Type B pancreatic cell (in vitro differentiated cells): Measurements from ENCODE around the gene CERS3. TPM values are rescaled to one million over a fixed set of nuclear protein-coding genes. Genes with fewer than 3 reads are reported as not detected.

ENCODE experiments used
- DNase-seq: peaks from one replicate; pipeline ENCODE4 v3.0.0; 2021; ENCODE audit warnings: mixed read lengths; ENCODE audit not compliant: unreplicated experiment; ENCODE audit errors: extremely low spot score
- H3K27ac Mint-ChIP-seq: 2 replicates; pipeline ENCODE4 v1.8.0; 2021; ENCODE audit warnings: mild to moderate bottlenecking, mixed read lengths
- H3K27me3 Mint-ChIP-seq: 2 replicates; pipeline ENCODE4 v1.8.0; 2021; ENCODE audit warnings: mixed read lengths
- H3K36me3 Mint-ChIP-seq: 2 replicates; pipeline ENCODE4 v1.8.0; 2021; ENCODE audit warnings: mixed read lengths
- H3K4me1 Mint-ChIP-seq: one replicate; pipeline ENCODE4 v1.8.0; 2021; ENCODE audit warnings: mixed read lengths; ENCODE audit not compliant: unreplicated experiment
- H3K4me3 Mint-ChIP-seq: 2 replicates; pipeline ENCODE4 v1.8.0; 2021; ENCODE audit warnings: mild to moderate bottlenecking, mixed read lengths
- H3K9me3 Mint-ChIP-seq: 2 replicates; pipeline ENCODE4 v1.8.0; 2021; ENCODE audit warnings: mixed read lengths
- CTCF ChIP-seq: fragments of 200-600 bp; sonication (generic); conservative IDR thresholded peaks from 2 replicates; pipeline ENCODE4 v1.5.0; 2021; ENCODE audit warnings: antibody characterized with exemption, mild to moderate bottlenecking
- total RNA-seq: library from RNA; stranded (reverse); gene quantifications from 2 replicates; pipeline ENCODE4 v1.2.1, GENCODE V29; 2021; ENCODE audit warnings: low replicate concordance

Gene CERS3
- total RNA-seq, 1 donor from 2014 or later: 4.6 TPM

GRCh38 chr15:100502651-100503050 is 26.1 kb downstream of the CERS3 start:
- H3K4me3 Mint-ChIP-seq: no peak overlapping the region
- H3K27me3 Mint-ChIP-seq: peaks cover 3% of the 10 kb centered on the region
- H3K4me1 Mint-ChIP-seq: no peaks in the 10 kb centered on the region
- DNase-seq: no peak
- no peaks in the 10 kb centered on the region for H3K36me3 Mint-ChIP-seq
- H3K9me3 Mint-ChIP-seq: no peaks in the 10 kb centered on the region
- no peak for TF ChIP-seq CTCF
- no peak overlapping the region for H3K27ac Mint-ChIP-seq

- no peaks in the 10 kb centered on the region for H3K4me1 Mint-ChIP-seq
- H3K4me3 Mint-ChIP-seq: no peak overlapping the region
- H3K27ac Mint-ChIP-seq: no peak overlapping the region
- H3K9me3 Mint-ChIP-seq: no peaks in the 10 kb centered on the region
- no peaks in the 10 kb centered on the region for H3K36me3 Mint-ChIP-seq
- DNase-seq: no peak
- TF ChIP-seq CTCF: no peak
- H3K27me3 Mint-ChIP-seq: peaks cover 6% of the 10 kb centered on the region
Observed at GRCh38 chr15:100501117-100501516, 27.6 kb downstream of the CERS3 start.

GRCh38 chr15:100500226-100500990 is 28.3 kb downstream of the CERS3 start:
- Mint-ChIP-seq H3K36me3 (no peaks in the 10 kb centered on the region), H3K27ac (no peak overlapping the region), H3K9me3 (no peaks in the 10 kb centered on the region), H3K4me1 (no peaks in the 10 kb centered on the region), H3K27me3 (peaks cover 6% of the 10 kb centered on the region), H3K4me3 (no peak overlapping the region)
- DNase-seq: no peak
- TF ChIP-seq CTCF: no peak

- H3K4me1 Mint-ChIP-seq: no peaks in the 10 kb centered on the region
- no peak for TF ChIP-seq CTCF
- H3K36me3 Mint-ChIP-seq: no peaks in the 10 kb centered on the region
- H3K4me3 Mint-ChIP-seq: no peak overlapping the region
- peaks cover 6% of the 10 kb centered on the region for H3K27me3 Mint-ChIP-seq
- no peak for DNase-seq
- no peak overlapping the region for H3K27ac Mint-ChIP-seq
- H3K9me3 Mint-ChIP-seq: no peaks in the 10 kb centered on the region
Observed at GRCh38 chr15:100495861-100496260, 32.9 kb downstream of the CERS3 start.

- Mint-ChIP-seq H3K9me3 (no peaks in the 10 kb centered on the region), H3K4me1 (no peaks in the 10 kb centered on the region), H3K36me3 (no peaks in the 10 kb centered on the region), H3K4me3 (no peak overlapping the region), H3K27me3 (peaks cover 3% of the 10 kb centered on the region), H3K27ac (no peak overlapping the region)
- no peak for DNase-seq
- TF ChIP-seq CTCF: no peak
Observed at GRCh38 chr15:100493213-100493612, 35.5 kb downstream of the CERS3 start.
